Stimulated activated naive CD8-positive, alpha-beta T cell treated with anti-CD3 and anti-CD28 coated beads, Interleukin-15, Interleukin-2, amounts not matched to agents 100 ng/mL and 50 ng/mL, for 24 hours (primary cell): ENCODE results near the gene GPC6.
"Not testable (repeated sequence)": the region's sequence is repeated elsewhere in the genome, so short reads cannot be mapped to it uniquely, and the experiment has no call there.

Experiments used
- H3K27ac Mint-ChIP-seq: one replicate; pipeline ENCODE4 v1.8.0; 2021; ENCODE audit warnings: mild to moderate bottlenecking, mixed read lengths
- H3K27me3 Mint-ChIP-seq: one replicate; pipeline ENCODE4 v1.8.0; 2021; ENCODE audit warnings: mixed read lengths
- H3K36me3 Mint-ChIP-seq: one replicate; pipeline ENCODE4 v1.8.0; 2021; ENCODE audit warnings: low read depth, mixed read lengths
- H3K4me1 Mint-ChIP-seq: one replicate; pipeline ENCODE4 v1.8.0; 2021; ENCODE audit warnings: low read depth, mixed read lengths
- H3K4me3 Mint-ChIP-seq: one replicate; pipeline ENCODE4 v1.8.0; 2021; ENCODE audit warnings: mild to moderate bottlenecking, mixed read lengths
- H3K9me3 Mint-ChIP-seq: one replicate; pipeline ENCODE4 v1.8.0; 2021; ENCODE audit warnings: mixed read lengths

GPC6 gene

DNA sequence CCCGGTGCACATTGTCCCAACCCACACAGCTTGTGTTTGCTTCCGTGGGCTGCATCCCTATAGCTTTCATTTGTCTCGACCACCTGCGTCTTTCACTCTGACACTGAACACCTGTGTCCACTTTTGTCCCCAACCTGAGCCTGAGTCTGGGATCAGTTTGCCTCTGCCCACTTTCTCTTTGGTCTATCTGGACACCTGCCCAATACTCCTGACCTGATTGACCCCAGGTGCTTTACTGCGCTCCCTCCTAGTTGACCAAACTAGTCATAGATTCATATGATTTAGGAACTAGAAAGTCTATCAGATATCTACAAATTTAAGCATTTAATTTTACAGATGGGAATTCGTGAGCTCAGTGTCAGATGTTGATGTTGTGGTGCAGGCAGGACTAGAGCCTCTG lies 1043.0 kb downstream of the GPC6 start:
- no peaks in the 10 kb centered on the region for H3K27me3 Mint-ChIP-seq
- H3K36me3 Mint-ChIP-seq: no peaks in the 10 kb centered on the region
- no peaks in the 10 kb centered on the region for H3K4me1 Mint-ChIP-seq
- H3K27ac Mint-ChIP-seq: no peak overlapping the region
- no peak overlapping the region for H3K4me3 Mint-ChIP-seq
- H3K9me3 Mint-ChIP-seq: no peaks in the 10 kb centered on the region

- H3K36me3 Mint-ChIP-seq: no peaks in the 10 kb centered on the region
- H3K4me1 Mint-ChIP-seq: no peaks in the 10 kb centered on the region
- no peaks in the 10 kb centered on the region for H3K27me3 Mint-ChIP-seq
- H3K4me3 Mint-ChIP-seq: no peak overlapping the region
- H3K27ac Mint-ChIP-seq: no peak overlapping the region
- H3K9me3 Mint-ChIP-seq: no peaks in the 10 kb centered on the region
Measured at GRCh38 chr13:94270556-94270955, 1043.9 kb downstream of the GPC6 start.

DNA sequence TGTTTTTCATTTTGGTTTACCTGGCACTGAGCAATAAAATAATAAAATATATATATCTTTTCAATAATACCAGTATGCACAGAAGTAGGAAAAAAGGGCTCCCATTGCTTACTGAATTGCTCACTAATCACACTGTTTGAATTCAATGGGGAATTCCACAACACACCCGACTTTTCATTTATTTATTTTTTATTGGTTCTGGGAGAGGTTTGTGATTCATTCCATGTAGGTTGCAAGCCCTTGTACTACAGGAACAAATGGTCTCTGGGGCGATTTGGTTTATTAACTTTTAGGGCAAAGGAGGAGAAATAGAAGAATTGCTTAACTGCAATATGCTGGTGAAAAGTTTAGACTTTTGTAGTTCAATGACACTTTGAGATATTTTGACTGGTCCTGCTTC lies 1045.4 kb downstream of the GPC6 start:
- no peaks in the 10 kb centered on the region for H3K4me1 Mint-ChIP-seq
- H3K27me3 Mint-ChIP-seq: no peaks in the 10 kb centered on the region
- H3K36me3 Mint-ChIP-seq: no peaks in the 10 kb centered on the region
- no peak overlapping the region for H3K27ac Mint-ChIP-seq
- H3K4me3 Mint-ChIP-seq: no peak overlapping the region
- peaks cover 4% of the 10 kb centered on the region for H3K9me3 Mint-ChIP-seq

GRCh38 chr13:94280349-94280748 lies 1053.7 kb downstream of the GPC6 start:
- peaks cover 3% of the 10 kb centered on the region for H3K27me3 Mint-ChIP-seq
- no peaks in the 10 kb centered on the region for H3K36me3 Mint-ChIP-seq
- no peaks in the 10 kb centered on the region for H3K4me1 Mint-ChIP-seq
- H3K9me3 Mint-ChIP-seq: peaks cover 13% of the 10 kb centered on the region
- H3K4me3 Mint-ChIP-seq: no peak overlapping the region
- H3K27ac Mint-ChIP-seq: no peak overlapping the region

DNA sequence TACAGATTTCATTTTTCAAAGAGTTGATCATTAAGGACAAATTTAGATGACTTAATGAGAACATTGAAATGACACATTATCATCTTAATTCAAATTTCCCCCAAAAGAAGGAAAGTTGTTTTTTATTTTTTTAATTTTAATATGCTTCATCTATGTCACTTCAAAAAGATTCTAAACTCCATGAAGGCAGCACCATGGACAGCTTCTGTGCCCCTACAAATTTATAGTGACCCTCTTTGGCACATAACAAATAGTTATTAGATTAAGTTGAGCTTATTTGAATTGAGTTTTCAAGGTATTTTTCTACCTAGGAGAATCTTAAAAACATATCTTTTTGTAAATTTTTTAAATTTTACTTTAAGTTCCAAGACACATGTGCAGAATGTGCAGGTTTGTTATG lies 1054.2 kb downstream of the GPC6 start:
- H3K4me1 Mint-ChIP-seq: no peaks in the 10 kb centered on the region
- H3K36me3 Mint-ChIP-seq: no peaks in the 10 kb centered on the region
- H3K4me3 Mint-ChIP-seq: no peak overlapping the region
- H3K9me3 Mint-ChIP-seq: peaks cover 13% of the 10 kb centered on the region
- H3K27ac Mint-ChIP-seq: no peak overlapping the region
- H3K27me3 Mint-ChIP-seq: peaks cover 3% of the 10 kb centered on the region

- no peaks in the 10 kb centered on the region for H3K36me3 Mint-ChIP-seq
- H3K27me3 Mint-ChIP-seq: peaks cover 3% of the 10 kb centered on the region
- no peak overlapping the region for H3K27ac Mint-ChIP-seq
- H3K9me3 Mint-ChIP-seq: peaks cover 4% of the 10 kb centered on the region
- no peaks in the 10 kb centered on the region for H3K4me1 Mint-ChIP-seq
- H3K4me3 Mint-ChIP-seq: no peak overlapping the region
Measured at GRCh38 chr13:94286581-94286980, 1060.0 kb downstream of the GPC6 start.

GRCh38 chr13:94291631-94292322 lies 1065.2 kb downstream of the GPC6 start:
- H3K9me3 Mint-ChIP-seq: peaks cover 4% of the 10 kb centered on the region
- H3K36me3 Mint-ChIP-seq: no peaks in the 10 kb centered on the region
- peaks cover 3% of the 10 kb centered on the region for H3K27me3 Mint-ChIP-seq
- H3K27ac Mint-ChIP-seq: no peak overlapping the region
- H3K4me3 Mint-ChIP-seq: no peak overlapping the region
- no peaks in the 10 kb centered on the region for H3K4me1 Mint-ChIP-seq

DNA sequence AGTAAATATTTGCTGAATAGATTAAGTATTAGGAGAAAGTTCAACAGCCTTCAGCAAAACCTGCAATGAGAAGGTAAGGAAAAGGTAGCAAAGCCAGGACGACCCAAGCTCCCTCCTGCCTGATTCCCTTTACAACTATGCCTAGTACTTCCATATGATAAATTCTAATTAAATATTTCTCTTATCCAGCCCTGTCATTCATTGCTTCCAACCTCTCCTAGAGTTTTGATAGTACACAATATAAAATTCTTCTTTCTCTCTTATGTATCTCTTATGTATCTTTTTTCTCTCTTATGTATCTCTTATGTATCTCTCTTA lies 1065.7 kb downstream of the GPC6 start:
- Mint-ChIP-seq H3K9me3 (no peaks in the 10 kb centered on the region), H3K4me1 (no peaks in the 10 kb centered on the region), H3K36me3 (no peaks in the 10 kb centered on the region), H3K27ac (no peak overlapping the region), H3K4me3 (no peak overlapping the region), H3K27me3 (peaks cover 3% of the 10 kb centered on the region)

DNA sequence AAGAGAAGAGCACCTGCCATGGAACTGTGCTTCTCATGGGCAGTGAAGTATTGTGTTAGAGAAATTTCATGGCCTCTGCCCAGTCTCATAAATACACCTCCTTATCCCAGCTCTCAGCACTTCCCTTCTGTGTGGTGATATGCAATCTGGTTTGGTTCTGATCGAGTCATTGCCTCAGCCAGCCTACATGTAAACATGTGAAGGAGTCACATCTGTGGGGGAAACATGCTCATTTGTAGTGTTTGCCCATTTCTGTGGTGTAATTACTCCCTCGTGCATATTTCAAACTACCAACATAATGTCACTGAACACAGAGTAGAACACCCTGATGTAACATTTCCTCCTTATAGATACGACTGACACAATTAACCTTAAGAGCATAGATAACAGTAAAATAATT lies 1069.9 kb downstream of the GPC6 start:
- Mint-ChIP-seq H3K9me3 (no peaks in the 10 kb centered on the region), H3K36me3 (no peaks in the 10 kb centered on the region), H3K4me3 (no peak overlapping the region), H3K27me3 (no peaks in the 10 kb centered on the region), H3K4me1 (no peaks in the 10 kb centered on the region), H3K27ac (no peak overlapping the region)

DNA sequence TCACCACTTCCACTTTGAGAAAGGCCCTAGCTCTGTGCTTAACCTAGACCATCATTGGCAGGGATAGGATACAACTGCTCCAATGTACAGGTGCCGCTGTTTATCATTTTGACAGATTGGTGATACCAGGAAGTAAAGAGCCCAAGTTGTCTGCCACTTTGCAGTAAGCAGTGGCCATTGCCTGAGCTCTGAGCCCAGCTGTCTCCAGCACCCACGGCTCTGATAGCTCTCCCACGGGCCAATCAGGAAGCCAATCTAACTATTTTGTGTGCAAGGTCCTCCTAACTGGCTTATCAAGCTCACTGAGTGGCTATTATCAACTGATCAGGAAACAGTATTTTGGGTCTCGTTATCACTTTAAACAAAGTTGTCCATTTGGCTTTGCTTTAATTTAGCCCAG lies 1071.7 kb downstream of the GPC6 start:
- Mint-ChIP-seq H3K36me3 (no peaks in the 10 kb centered on the region), H3K9me3 (no peaks in the 10 kb centered on the region), H3K27me3 (no peaks in the 10 kb centered on the region), H3K4me3 (no peak overlapping the region), H3K4me1 (no peaks in the 10 kb centered on the region), H3K27ac (no peak overlapping the region)

GRCh38 chr13:94300401-94300800 lies 1073.8 kb downstream of the GPC6 start:
- no peak overlapping the region for H3K4me3 Mint-ChIP-seq
- no peaks in the 10 kb centered on the region for H3K36me3 Mint-ChIP-seq
- H3K27me3 Mint-ChIP-seq: no peaks in the 10 kb centered on the region
- H3K9me3 Mint-ChIP-seq: no peaks in the 10 kb centered on the region
- no peak overlapping the region for H3K27ac Mint-ChIP-seq
- H3K4me1 Mint-ChIP-seq: no peaks in the 10 kb centered on the region

- H3K36me3 Mint-ChIP-seq: no peaks in the 10 kb centered on the region
- no peaks in the 10 kb centered on the region for H3K9me3 Mint-ChIP-seq
- no peaks in the 10 kb centered on the region for H3K27me3 Mint-ChIP-seq
- H3K4me3 Mint-ChIP-seq: no peak overlapping the region
- H3K27ac Mint-ChIP-seq: no peak overlapping the region
- H3K4me1 Mint-ChIP-seq: no peaks in the 10 kb centered on the region
Measured at GRCh38 chr13:94301487-94301886, 1074.9 kb downstream of the GPC6 start.

DNA sequence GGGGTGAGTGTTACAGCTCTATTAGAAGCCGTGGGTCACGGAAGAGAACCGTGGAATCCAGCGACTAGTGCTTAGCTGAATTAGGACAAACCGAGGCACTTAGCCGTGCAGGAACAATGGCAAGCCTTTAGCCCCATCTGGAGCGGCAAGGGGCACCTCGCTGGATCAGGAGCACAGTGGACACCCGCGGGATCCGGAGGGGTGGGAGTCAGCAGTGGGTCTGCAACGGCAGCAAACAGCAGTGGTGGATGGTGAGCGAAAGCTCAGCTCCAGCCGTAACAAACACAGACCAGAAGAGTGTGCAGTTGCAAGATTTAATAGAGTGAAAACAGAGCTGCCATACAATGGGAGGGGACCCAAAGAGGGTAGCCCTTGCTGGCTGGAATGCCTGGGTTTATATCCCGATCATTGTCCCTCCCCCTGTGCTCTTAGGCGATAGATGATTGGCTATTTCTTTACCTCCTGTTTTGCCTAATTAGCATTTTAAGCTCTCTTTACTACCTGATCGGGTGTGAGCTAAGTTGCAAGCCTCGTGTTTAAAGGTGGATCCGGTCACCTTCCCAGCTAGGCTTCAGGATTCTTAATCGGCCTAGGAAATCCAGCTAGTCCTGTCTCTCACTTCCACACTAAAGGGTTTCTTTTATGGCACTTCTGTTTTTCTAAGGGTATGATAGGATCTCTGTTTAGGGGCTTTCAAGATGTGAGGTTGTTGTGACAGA lies 1076.4 kb downstream of the GPC6 start:
- H3K27me3 Mint-ChIP-seq, H3K9me3 Mint-ChIP-seq, H3K4me1 Mint-ChIP-seq, H3K4me3 Mint-ChIP-seq, H3K27ac Mint-ChIP-seq, H3K36me3 Mint-ChIP-seq: not testable (repeated sequence)

DNA sequence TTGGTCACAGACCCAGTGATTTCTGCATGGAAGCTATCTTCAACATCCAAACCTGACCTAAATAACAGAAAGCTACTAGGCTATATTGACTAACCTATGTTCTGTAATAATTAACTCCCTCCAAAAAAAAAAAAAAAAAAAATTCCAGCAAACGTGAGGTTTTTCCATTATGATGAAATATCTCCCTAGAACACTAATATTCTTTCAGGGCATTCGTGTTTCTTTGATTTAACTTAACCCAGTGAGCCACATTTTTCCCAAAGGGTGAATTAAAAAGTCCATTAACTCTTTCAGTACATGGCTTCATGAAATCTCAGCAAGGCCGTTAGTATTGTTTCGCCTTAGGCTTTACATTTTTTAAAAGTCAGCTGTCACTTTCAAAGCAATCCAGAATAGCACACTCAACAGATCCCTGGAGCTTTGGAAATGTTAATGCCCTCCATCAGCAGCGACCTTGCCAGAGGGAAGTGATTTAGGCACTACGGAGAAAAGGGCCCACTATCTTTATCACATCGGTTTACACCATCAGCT lies 1077.1 kb downstream of the GPC6 start:
- no peak overlapping the region for H3K27ac Mint-ChIP-seq
- no peak overlapping the region for H3K4me3 Mint-ChIP-seq
- no peaks in the 10 kb centered on the region for H3K4me1 Mint-ChIP-seq
- H3K36me3 Mint-ChIP-seq: no peaks in the 10 kb centered on the region
- no peaks in the 10 kb centered on the region for H3K9me3 Mint-ChIP-seq
- no peaks in the 10 kb centered on the region for H3K27me3 Mint-ChIP-seq

GRCh38 chr13:94305033-94305432 lies 1078.4 kb downstream of the GPC6 start:
- H3K36me3 Mint-ChIP-seq: no peaks in the 10 kb centered on the region
- H3K27me3 Mint-ChIP-seq: no peaks in the 10 kb centered on the region
- H3K9me3 Mint-ChIP-seq: no peaks in the 10 kb centered on the region
- H3K4me1 Mint-ChIP-seq: no peaks in the 10 kb centered on the region
- H3K4me3 Mint-ChIP-seq: no peak overlapping the region
- no peak overlapping the region for H3K27ac Mint-ChIP-seq

DNA sequence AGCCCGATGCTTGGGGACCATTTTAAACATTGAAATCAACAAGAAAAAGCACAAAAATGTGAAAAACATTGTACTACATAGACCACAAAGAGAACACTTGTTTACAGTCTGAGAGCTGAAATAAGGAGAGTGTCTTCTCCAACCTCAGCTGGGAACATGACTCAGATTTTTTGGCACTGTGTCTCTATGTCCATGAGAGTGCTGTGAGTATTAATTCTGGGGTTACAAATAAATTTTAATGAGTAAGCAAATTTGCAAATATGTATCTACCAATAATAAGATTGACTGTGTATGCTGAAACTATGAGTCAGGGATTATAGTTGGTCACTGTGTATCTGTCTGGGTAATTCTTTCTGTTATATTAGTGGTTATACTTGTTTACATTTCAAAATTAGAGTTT lies 1078.9 kb downstream of the GPC6 start:
- Mint-ChIP-seq H3K27ac (no peak overlapping the region), H3K4me3 (no peak overlapping the region), H3K27me3 (no peaks in the 10 kb centered on the region), H3K36me3 (no peaks in the 10 kb centered on the region), H3K9me3 (no peaks in the 10 kb centered on the region), H3K4me1 (no peaks in the 10 kb centered on the region)
